Testis (tissue), 2 donors: ENCODE data around the gene NLRP5.

Source experiments
- CTCF ChIP-seq, 3 experiments: fragments of 450-650 bp in 2 of 3; fragments of 200-600 bp in 1 of 3; sonication (generic) in 1 of 3; IDR thresholded peaks; one replicate each; pipeline ENCODE4 v1.5.1; 2016 to 2019; ENCODE audit warnings: antibody characterized with exemption in 3 of 3, mild to moderate bottlenecking in 2 of 3, moderate library complexity in 1 of 3
- POLR2A ChIP-seq: fragments of 450-650 bp; IDR thresholded peaks from one replicate; pipeline ENCODE4 v1.6.1; 2017; ENCODE audit warnings: antibody characterized with exemption, mild to moderate bottlenecking, moderate library complexity

GRCh38 chr19:56094449-56094848 is 107.9 kb downstream of the NLRP5 start:
- no peak for TF ChIP-seq CTCF (IDR thresholded peaks at IDR 0.05)
- TF ChIP-seq POLR2A: no peak
